ENCODE measurements around the gene C19orf81. TPM values are rescaled to one million over a fixed set of nuclear protein-coding genes. Genes with fewer than 3 reads are reported as not detected.

Gene C19orf81
- total and polyA plus RNA-seq, 9 of the 15 experiments (the other 6 are each of a cell fraction or from before 2014, with no cell fraction given): 2.5 to 42.9 (median 33.0) TPM; not detected in 4

- TF ChIP-seq ZNF407 (IDR thresholded peaks at IDR 0.05; ENCODE audit: low read depth) (no peak), CBFA2T2 (conservative IDR thresholded peaks at IDR 0.05) (peak; percentile 43; the same call in 1 of the 2 replicates), OTX1 (CRISPR knock-in tag; IDR thresholded peaks at IDR 0.05) (peak; percentile 94), SMAD2 (IDR thresholded peaks at IDR 0.05; ENCODE audit: low read depth, low read length) (no peak), NCOR1 (IDR thresholded peaks at IDR 0.05) (peak; percentile 69), MECOM (CRISPR knock-in tag; IDR thresholded peaks at IDR 0.05) (peak; percentile 93), BCOR (IDR thresholded peaks at IDR 0.05) (peak; percentile 64; the same call in 1 of the 2 replicates), PBX2 (CRISPR knock-in tag; IDR thresholded peaks at IDR 0.05; ENCODE audit: low read depth) (no peak), PBX2 (tag; conservative IDR thresholded peaks at IDR 0.05; ENCODE audit: low read depth) (0 out of 2 replicates have a peak, but pooled peaks have one; percentile 9), RCOR1 (IDR thresholded peaks at IDR 0.05; ENCODE audit: borderline replicate concordance in 1 of 2, low read depth in 2 of 2, low read length in 2 of 2) (peak in 1 of 2 experiments; percentile 10; a peak in 1 of 4 replicates), ZBTB26 (CRISPR knock-in tag; IDR thresholded peaks at IDR 0.05) (peak; percentile 88), TSC22D4 (tag; IDR thresholded peaks at IDR 0.05) (0 out of 2 replicates have a peak, but pooled peaks have one; percentile 18), ESRRB (CRISPR knock-in tag; IDR thresholded peaks at IDR 0.05; ENCODE audit: borderline replicate concordance) (no peak), JUND (IDR thresholded peaks at IDR 0.05; ENCODE audit: borderline replicate concordance, low read depth, low read length) (peak; percentile 27; the same call in 1 of the 2 replicates), JUND (tag; IDR thresholded peaks at IDR 0.05; ENCODE audit: borderline replicate concordance, low read depth, low read length) (peak; percentile 34; the same call in 1 of the 3 replicates), ZSCAN32 (CRISPR knock-in tag; IDR thresholded peaks at IDR 0.05) (no peak), KDM1A (IDR thresholded peaks at IDR 0.05) (peak; percentile 63 to 64; a peak in 3 of 4 replicates), NCOA1 (IDR thresholded peaks at IDR 0.05; ENCODE audit: low read depth) (peak; percentile 71; the same call in 1 of the 2 replicates), MTA1 (IDR thresholded peaks at IDR 0.05; ENCODE audit: borderline replicate concordance) (peak; percentile 86)
Observed at GRCh38 chr19:50602935-50603334, 46.3 kb upstream of the C19orf81 start (continued).

Measured in K562 (cell line).